ENCODE results near the gene DXO.
"Not testable (repeated sequence)": the region's sequence is repeated elsewhere in the genome, so short reads cannot be mapped to it uniquely, and the experiment has no call there.

The DXO gene

GRCh38 chr6:31979238-31979898 is 7.4 kb upstream of the DXO start:
- DNase-seq, result no peak

- DNase-seq, result no peak
These were observed 6.9 kb upstream of the DXO start for GRCh38 chr6:31978831-31979230.

- DNase-seq, result no peak
These were observed 6.0 kb upstream of the DXO start for GRCh38 chr6:31977816-31978431.

GRCh38 chr6:31976065-31976464 is 4.1 kb upstream of the DXO start:
- DNase-seq, result not testable (repeated sequence)

GRCh38 chr6:31972709-31973350 is 892 bp upstream of the DXO start:
- no peak for DNase-seq

- no peak for DNase-seq
These were observed 502 bp downstream of the DXO start for GRCh38 chr6:31971279-31971992.

- DNase-seq, result no peak
These were observed 1.2 kb downstream of the DXO start for GRCh38 chr6:31970604-31971271.

- DNase-seq, result no peak
These were observed 2.0 kb downstream of the DXO start for GRCh38 chr6:31969712-31970603.

GRCh38 chr6:31968791-31969711 is 2.9 kb downstream of the DXO start:
- DNase-seq, result no peak

- no peak for DNase-seq
These were observed 3.6 kb downstream of the DXO start for GRCh38 chr6:31968326-31968725.

- DNase-seq, result no peak
These were observed 4.0 kb downstream of the DXO start for GRCh38 chr6:31967926-31968320.

- DNase-seq, result no peak
These were observed 4.7 kb downstream of the DXO start for GRCh38 chr6:31966997-31967925.

GRCh38 chr6:31966506-31966905 is 5.4 kb downstream of the DXO start:
- DNase-seq, result no peak

- no peak for DNase-seq
These were observed 6.2 kb downstream of the DXO start for GRCh38 chr6:31965700-31966099.

GRCh38 chr6:31963921-31964320 is 8.0 kb downstream of the DXO start:
- DNase-seq, result no peak

GRCh38 chr6:31961616-31962015 is 10.3 kb downstream of the DXO start:
- DNase-seq, result no peak

- peak; percentile 98 for DNase-seq
These were observed 12.9 kb downstream of the DXO start, which contains the start of the genes NELFE and SKIC2 for GRCh38 chr6:31958741-31959739. Gene NELFE, minus strand, starts transcription at chr6:31958971. Its CDS starts 525 bp downstream, at chr6:31958446. Gene SKIC2, plus strand, starts transcription at chr6:31959175. Its CDS starts 18 bp downstream, at chr6:31959193.

GRCh38 chr6:31958412-31958740 is 13.6 kb downstream of the DXO start:
- DNase-seq, result no peak

All from activated effector memory CD4-positive, alpha-beta T cell treated with Interleukin-2 at 50 U/mL for 16 hours (primary cell).